Measurements from ENCODE around the gene CDH6.

CDH6 gene

GRCh38 chr5:31255041-31255440 lies 61.6 kb downstream of the CDH6 start:
- no peak for DNase-seq

- no peak for DNase-seq
Observed at GRCh38 chr5:31268256-31268655, 74.8 kb downstream of the CDH6 start.

- DNase-seq = no peak
Observed at GRCh38 chr5:31268686-31269085, 75.2 kb downstream of the CDH6 start.

GRCh38 chr5:31269259-31269658 lies 75.8 kb downstream of the CDH6 start:
- no peak for DNase-seq

- DNase-seq = no peak
Observed at GRCh38 chr5:31270396-31270795, 76.9 kb downstream of the CDH6 start.

- no peak for DNase-seq
Observed at GRCh38 chr5:31271567-31271966, 78.1 kb downstream of the CDH6 start.

GRCh38 chr5:31273161-31273560 lies 79.7 kb downstream of the CDH6 start:
- DNase-seq = no peak

GRCh38 chr5:31273631-31274378 lies 80.3 kb downstream of the CDH6 start:
- DNase-seq = peak; percentile 3

GRCh38 chr5:31280210-31280609 lies 86.7 kb downstream of the CDH6 start:
- no peak for DNase-seq

GRCh38 chr5:31283326-31283725 lies 89.8 kb downstream of the CDH6 start:
- DNase-seq = no peak

- no peak for DNase-seq
Observed at GRCh38 chr5:31285025-31285424, 91.5 kb downstream of the CDH6 start.

- DNase-seq = no peak
Observed at GRCh38 chr5:31287985-31288384, 94.5 kb downstream of the CDH6 start.

GRCh38 chr5:31289429-31289828 lies 95.9 kb downstream of the CDH6 start:
- DNase-seq = no peak

- no peak for DNase-seq
Observed at GRCh38 chr5:31291323-31291854, 97.9 kb downstream of the CDH6 start.

- DNase-seq = no peak
Observed at GRCh38 chr5:31300501-31300900, 107.0 kb downstream of the CDH6 start.

GRCh38 chr5:31301833-31302232 lies 108.3 kb downstream of the CDH6 start:
- no peak for DNase-seq

GRCh38 chr5:31303688-31304087 lies 110.2 kb downstream of the CDH6 start:
- DNase-seq = no peak

- DNase-seq = no peak
Observed at GRCh38 chr5:31317665-31318064, 124.2 kb downstream of the CDH6 start.

GRCh38 chr5:31319335-31319734 lies 125.8 kb downstream of the CDH6 start:
- no peak for DNase-seq

- DNase-seq = no peak
Observed at GRCh38 chr5:31322946-31323345, 129.5 kb downstream of the CDH6 start.

GRCh38 chr5:31324842-31325241 lies 131.4 kb downstream of the CDH6 start:
- no peak for DNase-seq

- no peak for DNase-seq
Observed at GRCh38 chr5:31328040-31328733, 134.7 kb downstream of the CDH6 start.

GRCh38 chr5:31329715-31330114 lies 136.2 kb downstream of the CDH6 start:
- no peak for DNase-seq

GRCh38 chr5:31332160-31332559 lies 138.7 kb downstream of the CDH6 start:
- DNase-seq = no peak

Data from activated CD4-positive, alpha-beta T cell treated with anti-CD3 and anti-CD28 coated beads, Interleukin-2, amount 50 U/mL, for 16 hours (primary cell).